NT2/D1 (cell line): Measurements from ENCODE around the gene CNPY3.

ENCODE experiments used
- SUZ12 ChIP-seq: IDR thresholded peaks from 2 replicates; pipeline ENCODE4 v1.6.1; 2011; ENCODE audit not compliant: insufficient read length, insufficient read depth; ENCODE audit errors: extremely low read depth
- YY1 ChIP-seq: IDR thresholded peaks from 2 replicates; pipeline ENCODE4 v1.6.1; 2011; ENCODE audit not compliant: insufficient read length, insufficient read depth
- ZNF274 ChIP-seq: IDR thresholded peaks from 2 replicates; pipeline ENCODE4 v1.6.1; 2011; ENCODE audit warnings: mild to moderate bottlenecking, low read depth, low read length

DNA sequence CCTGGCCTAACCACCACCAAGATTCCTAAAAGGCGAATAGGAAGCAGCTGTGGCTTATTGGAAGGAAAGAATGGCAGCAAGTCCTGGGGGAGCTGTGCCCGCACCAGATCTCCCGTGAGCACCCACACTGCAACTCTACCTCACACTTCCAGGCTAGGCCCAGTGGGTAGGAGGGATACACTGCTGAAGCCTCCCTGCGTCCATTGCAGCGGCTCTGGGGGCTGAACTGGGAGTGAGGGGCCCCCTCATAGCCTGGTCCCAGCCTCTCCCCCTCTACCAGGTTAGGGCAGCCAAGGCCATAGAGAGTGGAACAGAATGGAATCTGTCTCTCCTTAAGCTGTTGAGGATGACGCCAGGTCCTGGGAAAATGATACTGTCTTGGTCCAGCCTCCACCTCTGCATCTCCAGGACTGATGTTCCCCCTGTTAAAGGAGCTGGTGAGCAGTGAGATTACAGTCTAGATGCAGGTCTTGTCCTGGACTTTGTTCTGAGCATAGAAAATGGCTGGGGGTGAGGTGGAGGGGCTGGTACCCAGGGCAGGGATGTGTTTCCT, 11.3 kb downstream of the CNPY3 start:
- TF ChIP-seq ZNF274 (no peak), YY1 (no peak), SUZ12 (no peak)
